VCaP (cell line): ENCODE results near the gene DEAF1.

ENCODE experiments used
- H3K27ac ChIP-seq: fragments of 450-650 bp; 2 replicates; pipeline ENCODE4 v1.5.1; 2017
- TF ChIP-seq, protein P1 (sequence below): fragments of 450-650 bp; conservative IDR thresholded peaks from 2 replicates; pipeline ENCODE4 v1.5.1; 2017; ENCODE audit warnings: mild to moderate bottlenecking, moderate library complexity

DEAF1 gene

GRCh38 chr11:627308-627576 is 67.8 kb downstream of the DEAF1 start:
- H3K27ac ChIP-seq: no peak overlapping the region
- TF ChIP-seq, protein P1, sequence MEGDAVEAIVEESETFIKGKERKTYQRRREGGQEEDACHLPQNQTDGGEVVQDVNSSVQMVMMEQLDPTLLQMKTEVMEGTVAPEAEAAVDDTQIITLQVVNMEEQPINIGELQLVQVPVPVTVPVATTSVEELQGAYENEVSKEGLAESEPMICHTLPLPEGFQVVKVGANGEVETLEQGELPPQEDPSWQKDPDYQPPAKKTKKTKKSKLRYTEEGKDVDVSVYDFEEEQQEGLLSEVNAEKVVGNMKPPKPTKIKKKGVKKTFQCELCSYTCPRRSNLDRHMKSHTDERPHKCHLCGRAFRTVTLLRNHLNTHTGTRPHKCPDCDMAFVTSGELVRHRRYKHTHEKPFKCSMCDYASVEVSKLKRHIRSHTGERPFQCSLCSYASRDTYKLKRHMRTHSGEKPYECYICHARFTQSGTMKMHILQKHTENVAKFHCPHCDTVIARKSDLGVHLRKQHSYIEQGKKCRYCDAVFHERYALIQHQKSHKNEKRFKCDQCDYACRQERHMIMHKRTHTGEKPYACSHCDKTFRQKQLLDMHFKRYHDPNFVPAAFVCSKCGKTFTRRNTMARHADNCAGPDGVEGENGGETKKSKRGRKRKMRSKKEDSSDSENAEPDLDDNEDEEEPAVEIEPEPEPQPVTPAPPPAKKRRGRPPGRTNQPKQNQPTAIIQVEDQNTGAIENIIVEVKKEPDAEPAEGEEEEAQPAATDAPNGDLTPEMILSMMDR: no peak

DNA sequence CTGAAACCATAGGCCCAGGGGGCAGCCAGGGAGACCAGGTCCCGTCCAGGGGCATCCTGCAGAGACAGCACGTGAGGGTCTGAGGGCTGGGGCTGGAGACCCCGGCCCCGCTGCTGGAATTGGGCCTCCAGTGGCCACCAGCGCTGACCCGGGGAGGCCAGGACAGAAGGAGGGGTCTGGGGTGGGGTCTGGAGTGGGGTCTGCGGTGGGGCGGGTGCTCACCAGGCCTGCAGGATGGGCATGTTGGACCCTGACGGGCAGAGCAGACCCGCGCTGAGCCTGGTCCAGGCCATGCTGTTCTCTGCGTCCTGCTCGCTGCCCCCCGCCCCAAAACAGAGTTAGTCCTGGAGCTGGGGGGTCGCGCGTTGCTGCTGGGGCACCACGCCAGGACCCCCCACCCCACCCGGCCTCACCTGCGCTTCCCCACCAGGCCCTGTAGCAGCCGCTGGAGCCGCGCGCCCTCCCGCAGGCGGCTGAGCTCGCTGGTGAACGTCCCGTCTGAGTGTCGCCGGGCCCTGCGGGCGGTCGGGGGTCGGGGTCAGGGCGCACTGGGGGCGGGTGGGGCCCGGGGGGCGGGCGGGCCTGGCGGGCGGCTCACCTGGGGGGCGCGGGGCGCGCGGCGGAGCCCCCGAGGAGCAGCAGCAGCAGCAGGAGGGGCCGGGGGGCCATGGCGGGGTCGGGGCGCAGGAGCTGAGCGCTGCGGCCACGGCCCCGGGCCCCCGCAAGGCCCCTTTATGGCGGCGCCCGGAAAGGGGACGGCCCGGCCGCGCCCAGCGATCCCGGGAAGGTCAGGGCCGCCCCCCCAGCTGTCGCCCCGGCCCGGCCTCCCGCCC is 68.3 kb downstream of the DEAF1 start, which contains the start of gene SCT:
TSS of gene SCT (minus strand) at position 707 of the 833 bp plus-strand sequence. CDS start at position 669, 38 bp downstream.
- no peak within 1 kb of the TSS for H3K27ac ChIP-seq

GRCh38 chr11:625636-626268 is 69.3 kb downstream of the DEAF1 start:
- H3K27ac ChIP-seq: no peak overlapping the region
- TF ChIP-seq, protein P1: no peak

More for the DNA sequence above, 68.3 kb downstream of the DEAF1 start, which contains the start of gene SCT:
- TF ChIP-seq, protein P1: no peak

GRCh38 chr11:624705-625635 is 70.1 kb downstream of the DEAF1 start, which contains the start of gene CDHR5:
CDHR5 (minus strand) TSS chr11:624955; CDS start chr11:624902, 53 bp downstream.
- TF ChIP-seq, protein P1: no peak
- H3K27ac ChIP-seq: no peak within 1 kb of the TSS

DNA sequence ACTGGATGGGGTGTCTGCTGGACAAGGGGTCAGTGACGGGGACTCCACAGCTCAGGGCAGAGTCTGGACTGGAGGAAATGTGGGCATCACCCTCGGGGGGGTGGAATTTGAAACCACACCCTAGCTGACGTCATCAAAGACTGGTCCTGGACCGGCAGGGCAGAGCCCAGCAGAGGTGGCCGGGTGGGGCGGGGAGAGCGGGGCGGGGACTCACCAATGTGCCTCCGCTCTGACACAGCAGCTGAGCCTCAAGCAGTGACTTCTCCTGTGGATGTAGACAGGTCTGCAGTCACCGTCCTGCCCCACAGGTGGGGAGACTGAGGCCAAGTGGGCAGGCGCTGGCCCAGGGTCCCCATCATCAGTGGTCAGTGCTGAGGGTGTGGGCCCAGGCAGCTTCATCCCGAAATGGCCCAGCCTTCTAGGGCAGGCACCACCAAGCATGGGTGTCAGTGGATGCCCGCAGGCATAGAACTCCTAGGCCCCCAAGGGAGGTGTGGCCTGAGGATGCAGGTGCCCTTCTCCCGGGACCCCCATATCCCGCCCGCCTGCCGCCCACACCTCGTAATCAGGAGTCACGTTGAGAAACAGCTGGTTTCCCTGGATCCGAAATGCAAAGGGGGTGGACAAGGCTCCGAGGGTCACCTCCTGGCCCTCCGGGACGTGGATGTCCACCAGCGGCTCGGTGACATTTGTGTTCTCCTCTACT is 70.9 kb downstream of the DEAF1 start:
- TF ChIP-seq, protein P1: no peak
- no peak overlapping the region for H3K27ac ChIP-seq

DNA sequence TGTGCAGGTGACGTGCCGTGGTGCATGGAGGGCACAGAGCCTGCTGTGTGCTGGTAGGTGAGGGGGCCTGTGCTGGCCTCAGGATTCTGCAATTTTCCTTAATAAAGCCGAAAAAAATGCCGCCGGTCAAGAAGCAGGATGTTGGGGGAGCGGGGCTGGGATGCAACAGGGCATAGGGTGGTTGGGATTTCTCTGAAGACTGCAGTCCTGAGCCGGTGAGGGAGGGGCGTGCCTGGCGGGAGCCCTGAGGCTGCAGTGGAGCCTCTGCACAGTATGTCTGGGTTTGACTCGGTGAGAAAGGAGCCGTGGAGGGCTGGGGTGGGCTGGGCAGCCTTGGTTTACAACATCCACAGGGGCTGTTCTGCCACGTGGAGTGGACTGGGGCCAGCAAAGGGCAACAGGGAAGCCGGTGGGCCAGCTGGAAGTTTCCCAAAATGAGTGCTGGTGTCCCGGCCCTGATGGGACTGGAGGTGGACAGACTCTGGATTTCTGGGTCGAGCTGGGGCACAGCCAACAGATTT is 71.6 kb downstream of the DEAF1 start:
- TF ChIP-seq, protein P1: no peak
- no peak overlapping the region for H3K27ac ChIP-seq
